Smooth muscle cell (in vitro differentiated cells): Measurements from ENCODE around the gene ZBTB7B. TPM values are rescaled to one million over a fixed set of nuclear protein-coding genes. Genes with fewer than 3 reads are reported as not detected.

Experiments used
- DNase-seq: peaks from one replicate; lab custom pipeline; 2025; ENCODE audit not compliant: unreplicated experiment; lab: John Stamatoyannopoulos, UW
- H2AFZ ChIP-seq: fragments of 200-600 bp; sonication (generic); 2 replicates; pipeline ENCODE4 v1.6.0; 2016; ENCODE audit warnings: antibody characterized with exemption, low read depth, mild to moderate bottlenecking
- H3F3A ChIP-seq: fragments of 200-600 bp; sonication (generic); 2 replicates; pipeline ENCODE4 v1.6.0; 2017; ENCODE audit warnings: antibody characterized with exemption, low read depth
- H3K27ac ChIP-seq: fragments of 200-600 bp; sonication (generic); 2 replicates; pipeline ENCODE4 v1.5.1; 2016; ENCODE audit warnings: low read depth, mild to moderate bottlenecking
- H3K27me3 ChIP-seq: fragments of 200-600 bp; sonication (generic); 2 replicates; pipeline ENCODE4 v1.6.1; 2016; ENCODE audit warnings: low read depth, mild to moderate bottlenecking
- H3K36me3 ChIP-seq: fragments of 200-600 bp; sonication (generic); 2 replicates; pipeline ENCODE4 v1.5.1; 2016; ENCODE audit warnings: low read depth
- H3K4me1 ChIP-seq: fragments of 200-600 bp; sonication (generic); 2 replicates; pipeline ENCODE4 v1.5.1; 2016; ENCODE audit warnings: low read depth
- H3K4me2 ChIP-seq: fragments of 200-600 bp; sonication (generic); 2 replicates; pipeline ENCODE4 v1.6.0; 2016; ENCODE audit warnings: mild to moderate bottlenecking
- H3K4me3 ChIP-seq: fragments of 200-600 bp; sonication (generic); 2 replicates; pipeline ENCODE4 v1.5.1; 2016; ENCODE audit warnings: mild to moderate bottlenecking
- H3K79me2 ChIP-seq: fragments of 200-600 bp; sonication (generic); 2 replicates; pipeline ENCODE4 v1.6.0; 2016; ENCODE audit warnings: low read depth, mild to moderate bottlenecking
- H3K9ac ChIP-seq: fragments of 200-600 bp; sonication (generic); 2 replicates; pipeline ENCODE4 v1.6.0; 2016; ENCODE audit warnings: low read depth
- H3K9me3 ChIP-seq: fragments of 200-600 bp; sonication (generic); replicated peaks from 2 replicates; pipeline ENCODE4 v1.5.1; 2016; ENCODE audit warnings: low read depth
- H4K20me1 ChIP-seq: fragments of 200-600 bp; sonication (generic); 2 replicates; pipeline ENCODE4 v1.6.0; 2016; ENCODE audit warnings: low read depth
- CTCF ChIP-seq: fragments of 200-600 bp; sonication (generic); IDR thresholded peaks from 2 replicates; pipeline ENCODE4 v1.5.1; 2017; ENCODE audit warnings: borderline replicate concordance, mild to moderate bottlenecking, antibody characterized with exemption; ENCODE audit not compliant: insufficient read depth, poor library complexity, severe bottlenecking
- WGBS: methylation state at CpG from one replicate; pipeline ENCODE4 v1.1.7; 2016; ENCODE audit warnings: low lambda C conversion rate; 5-methylcytosine and 5-hydroxymethylcytosine counted together
- polyA plus RNA-seq: library from polyadenylated mRNA; unstranded; fragments of >200 nt; fragmentation: Nextera tagmentation; extraction: Ambion mirVana; gene quantifications from 2 replicates; pipeline ENCODE4 v1.2.1, GENCODE V29; 2016
- total RNA-seq: library from RNA; depleted of rRNA; stranded (reverse); fragments of >200 nt; gene quantifications from 2 replicates; pipeline ENCODE4 v1.2.3, GENCODE V29; 2014

Gene ZBTB7B
- total and polyA plus RNA-seq, 2 experiments from 2014 or later, result 7.5 to 15.5 TPM

- DNase-seq, result no peak
- H3F3A ChIP-seq, result no peaks in the 10 kb centered on the region
- H3K9me3 ChIP-seq, result no peaks in the 10 kb centered on the region
- TF ChIP-seq CTCF, result no peak
- no peak overlapping the region for H3K4me3 ChIP-seq
- H4K20me1 ChIP-seq, result no peaks in the 10 kb centered on the region
- H3K4me2 ChIP-seq, result no peak overlapping the region
- peaks cover 3% of the 10 kb centered on the region for H3K4me1 ChIP-seq
- H3K9ac ChIP-seq, result no peak overlapping the region
- H3K27ac ChIP-seq, result no peak overlapping the region
- no peaks in the 10 kb centered on the region for H3K79me2 ChIP-seq
- WGBS, result 92% methylated on average over 6 of the region's 6 CpGs
- no peaks in the 10 kb centered on the region for H3K27me3 ChIP-seq
- no peaks in the 10 kb centered on the region for H3K36me3 ChIP-seq
- H2AFZ ChIP-seq, result no peak overlapping the region
These were observed 41.8 kb downstream of the ZBTB7B start for GRCh38 chr1:155044365-155044764.

- Histone ChIP-seq H3K4me2 (peak overlapping the region; percentile 50), H3K27me3 (no peaks in the 10 kb centered on the region), H2AFZ (no peak overlapping the region), H3K9me3 (no peaks in the 10 kb centered on the region), H3K36me3 (no peaks in the 10 kb centered on the region), H3K4me3 (no peak overlapping the region), H3K27ac (no peak overlapping the region), H4K20me1 (no peaks in the 10 kb centered on the region), H3K9ac (no peak overlapping the region), H3K79me2 (no peaks in the 10 kb centered on the region), H3F3A (peaks cover 7% of the 10 kb centered on the region), H3K4me1 (peaks cover 9% of the 10 kb centered on the region)
- WGBS, result 52% methylated on average over 7 of the region's 7 CpGs
- DNase-seq, result peak; percentile 4
- TF ChIP-seq CTCF, result peak; percentile 54
These were observed 42.4 kb downstream of the ZBTB7B start for GRCh38 chr1:155044812-155045657.

GRCh38 chr1:155048449-155049334 lies 46.1 kb downstream of the ZBTB7B start:
- Histone ChIP-seq H3K4me2 (no peak overlapping the region), H3K9me3 (no peaks in the 10 kb centered on the region), H3K4me3 (no peak overlapping the region), H3K27me3 (peaks cover 5% of the 10 kb centered on the region), H3K36me3 (no peaks in the 10 kb centered on the region), H3K4me1 (peaks cover 24% of the 10 kb centered on the region), H4K20me1 (no peaks in the 10 kb centered on the region), H2AFZ (no peak overlapping the region), H3K9ac (no peak overlapping the region), H3K79me2 (no peaks in the 10 kb centered on the region), H3K27ac (no peak overlapping the region), H3F3A (peaks cover 9% of the 10 kb centered on the region)
- no peak for DNase-seq
- 95% methylated on average over 8 of the region's 8 CpGs for WGBS
- no peak for TF ChIP-seq CTCF
